GM12878 (cell line): ENCODE results near the gene UBALD2. TPM values are rescaled to one million over a fixed set of nuclear protein-coding genes. Genes with fewer than 3 reads are reported as not detected.

ENCODE experiments used
- CBX3 ChIP-seq: fragments of 200-600 bp; sonication (generic); IDR thresholded peaks from 2 replicates; pipeline ENCODE4 v1.6.1; 2016; ENCODE audit warnings: low read depth, borderline replicate concordance
- CREB1 ChIP-seq: IDR thresholded peaks from 2 replicates; pipeline ENCODE4 v1.6.1; 2012; ENCODE audit warnings: low read depth, mild to moderate bottlenecking, inconsistent platforms
- NBN ChIP-seq: fragments of 450-650 bp; IDR thresholded peaks from 2 replicates; pipeline ENCODE4 v1.6.1; 2016
- POLR2A ChIP-seq: IDR thresholded peaks from 2 replicates; pipeline ENCODE4 v1.6.1; 2011; ENCODE audit warnings: low read depth, mild to moderate bottlenecking, low read length
- RELA ChIP-seq: fragments of 450-650 bp; IDR thresholded peaks from 2 replicates; pipeline ENCODE4 v1.8.0; 2014; ENCODE audit warnings: borderline replicate concordance; ENCODE audit not compliant: partially characterized antibody
- SMC3 ChIP-seq: IDR thresholded peaks from 2 replicates; pipeline ENCODE4 v1.6.1; 2011; ENCODE audit warnings: low read length, improper control_type of control experiment, borderline replicate concordance
- polyA plus RNA-seq, 11 experiments: library from polyadenylated mRNA; depleted of rRNA in 4 of 11; unstranded in 6 of 11; stranded (reverse) in 5 of 11; fragments of >200 nt; fragmentation: Nextera tagmentation in 4 of 11; fragmentation: Illumina TruSeq in 1 of 11; extraction: Ambion mirVana in 4 of 11; extraction: Trizol in 1 of 11; gene quantifications; 1 replicate in 1 of 11; 2 replicates in 10 of 11; pipeline versions ENCODE4 v1.2.1 to v1.2.3, GENCODE V29; 2011 to 2016; ENCODE audit warnings: inconsistent platforms in 2 of 11, missing spikeins in 2 of 11, low read depth in 1 of 11
- total RNA-seq, 4 experiments: library from RNA; depleted of rRNA in 3 of 4; stranded (reverse); fragments of >200 nt in 3 of 4; fragmentation: Illumina TruSeq in 1 of 4; extraction: Trizol in 1 of 4; gene quantifications; 2 replicates each; pipeline versions ENCODE4 v1.2.1 to v1.2.3, GENCODE V29; 2013 to 2021
- TF ChIP-seq, protein P1 (sequence below): IDR thresholded peaks from 2 replicates; pipeline ENCODE4 v1.6.1; 2012; ENCODE audit warnings: low read depth, low read length, improper control_type of control experiment
- TF ChIP-seq, protein P2 (sequence below): IDR thresholded peaks from 2 replicates; pipeline ENCODE4 v1.6.1; 2012; ENCODE audit warnings: improper control_type of control experiment, low read depth, low read length; ENCODE audit not compliant: insufficient replicate concordance

Gene UBALD2
- total and polyA plus RNA-seq, 10 of the 15 experiments (the other 5 are each of a cell fraction or from before 2014, with no cell fraction given), result 2.8 to 165 (median 20.6) TPM

DNA sequence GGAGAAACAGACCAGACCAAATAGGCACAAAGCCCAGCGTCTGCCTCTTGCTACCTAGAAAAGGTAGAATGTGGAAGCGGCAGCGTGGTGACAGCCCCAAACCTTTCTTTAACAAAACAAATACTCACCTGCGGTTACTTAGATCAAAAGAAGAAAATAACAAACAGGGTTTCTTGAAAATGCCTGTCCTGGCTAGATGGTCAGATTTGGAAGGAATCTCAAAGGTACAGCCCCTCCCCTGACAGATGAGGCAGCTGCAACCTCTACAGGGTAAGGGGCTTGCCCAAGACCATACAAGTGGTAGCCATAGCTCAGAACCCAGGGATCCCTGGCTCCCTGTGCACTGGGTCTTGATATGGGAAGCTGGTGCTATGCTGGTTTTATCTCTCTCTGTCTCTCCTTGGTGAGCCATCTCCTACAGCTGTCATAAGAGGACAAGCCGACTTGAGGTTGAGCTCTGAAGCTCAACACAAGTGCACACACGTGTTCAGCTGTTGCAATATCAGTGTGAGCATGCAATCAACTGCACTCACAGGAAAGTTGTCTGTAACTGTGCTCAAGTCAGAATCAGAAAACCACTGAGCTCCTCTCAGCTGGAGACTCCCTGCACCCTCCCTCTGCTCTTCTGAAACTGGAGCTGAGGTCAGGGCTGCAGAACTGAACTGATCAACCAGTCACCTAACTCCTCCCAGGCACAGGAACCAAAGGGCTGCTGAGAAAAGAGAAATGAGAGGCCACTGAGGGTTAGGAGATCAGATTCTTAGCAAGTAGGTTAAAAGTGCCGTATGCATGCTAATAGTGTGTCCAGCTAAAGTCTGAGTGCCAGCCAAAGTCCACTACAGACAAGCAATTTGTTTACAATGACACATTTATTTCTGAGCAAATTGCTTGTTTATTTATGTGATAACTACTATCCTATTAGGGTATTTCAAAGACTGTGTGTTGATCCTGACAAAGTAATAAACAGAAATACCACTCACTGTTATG is 18.8 kb upstream of the UBALD2 start (continued):
- peak; percentile 83 for TF ChIP-seq POLR2A
- no peak for TF ChIP-seq RELA
- TF ChIP-seq, protein P1, sequence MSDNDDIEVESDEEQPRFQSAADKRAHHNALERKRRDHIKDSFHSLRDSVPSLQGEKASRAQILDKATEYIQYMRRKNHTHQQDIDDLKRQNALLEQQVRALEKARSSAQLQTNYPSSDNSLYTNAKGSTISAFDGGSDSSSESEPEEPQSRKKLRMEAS, result peak; percentile 75
- TF ChIP-seq CBX3, result no peak
- TF ChIP-seq CREB1, result peak; percentile 58; the same call in 1 of the 2 replicates
- peak; percentile 87 for TF ChIP-seq NBN
- TF ChIP-seq, protein P2, sequence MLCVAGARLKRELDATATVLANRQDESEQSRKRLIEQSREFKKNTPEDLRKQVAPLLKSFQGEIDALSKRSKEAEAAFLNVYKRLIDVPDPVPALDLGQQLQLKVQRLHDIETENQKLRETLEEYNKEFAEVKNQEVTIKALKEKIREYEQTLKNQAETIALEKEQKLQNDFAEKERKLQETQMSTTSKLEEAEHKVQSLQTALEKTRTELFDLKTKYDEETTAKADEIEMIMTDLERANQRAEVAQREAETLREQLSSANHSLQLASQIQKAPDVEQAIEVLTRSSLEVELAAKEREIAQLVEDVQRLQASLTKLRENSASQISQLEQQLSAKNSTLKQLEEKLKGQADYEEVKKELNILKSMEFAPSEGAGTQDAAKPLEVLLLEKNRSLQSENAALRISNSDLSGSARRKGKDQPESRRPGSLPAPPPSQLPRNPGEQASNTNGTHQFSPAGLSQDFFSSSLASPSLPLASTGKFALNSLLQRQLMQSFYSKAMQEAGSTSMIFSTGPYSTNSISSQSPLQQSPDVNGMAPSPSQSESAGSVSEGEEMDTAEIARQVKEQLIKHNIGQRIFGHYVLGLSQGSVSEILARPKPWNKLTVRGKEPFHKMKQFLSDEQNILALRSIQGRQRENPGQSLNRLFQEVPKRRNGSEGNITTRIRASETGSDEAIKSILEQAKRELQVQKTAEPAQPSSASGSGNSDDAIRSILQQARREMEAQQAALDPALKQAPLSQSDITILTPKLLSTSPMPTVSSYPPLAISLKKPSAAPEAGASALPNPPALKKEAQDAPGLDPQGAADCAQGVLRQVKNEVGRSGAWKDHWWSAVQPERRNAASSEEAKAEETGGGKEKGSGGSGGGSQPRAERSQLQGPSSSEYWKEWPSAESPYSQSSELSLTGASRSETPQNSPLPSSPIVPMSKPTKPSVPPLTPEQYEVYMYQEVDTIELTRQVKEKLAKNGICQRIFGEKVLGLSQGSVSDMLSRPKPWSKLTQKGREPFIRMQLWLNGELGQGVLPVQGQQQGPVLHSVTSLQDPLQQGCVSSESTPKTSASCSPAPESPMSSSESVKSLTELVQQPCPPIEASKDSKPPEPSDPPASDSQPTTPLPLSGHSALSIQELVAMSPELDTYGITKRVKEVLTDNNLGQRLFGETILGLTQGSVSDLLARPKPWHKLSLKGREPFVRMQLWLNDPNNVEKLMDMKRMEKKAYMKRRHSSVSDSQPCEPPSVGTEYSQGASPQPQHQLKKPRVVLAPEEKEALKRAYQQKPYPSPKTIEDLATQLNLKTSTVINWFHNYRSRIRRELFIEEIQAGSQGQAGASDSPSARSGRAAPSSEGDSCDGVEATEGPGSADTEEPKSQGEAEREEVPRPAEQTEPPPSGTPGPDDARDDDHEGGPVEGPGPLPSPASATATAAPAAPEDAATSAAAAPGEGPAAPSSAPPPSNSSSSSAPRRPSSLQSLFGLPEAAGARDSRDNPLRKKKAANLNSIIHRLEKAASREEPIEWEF, result peak; percentile 81
- TF ChIP-seq SMC3, result peak; percentile 48; the same call in 1 of the 2 replicates
